GM10248 (cell line): ENCODE data around the gene KRT78.

ENCODE experiments used
- CTCF ChIA-PET: fragments of 300-600 bp; sonication (Branson Sonifier 250); formaldehyde crosslinking; extraction: SDS; loops from one replicate; lab custom pipeline; 2021; ENCODE audit warnings: antibody characterized with exemption; lab: Yijun Ruan, JAX
- POLR2A ChIA-PET: fragments of 350-650 bp; sonication (Branson Sonifier 250); formaldehyde crosslinking; extraction: SDS; loops from one replicate; lab custom pipeline; 2020; ENCODE audit warnings: antibody characterized with exemption; lab: Yijun Ruan, JAX
- DNase-seq: peaks from one replicate; pipeline ENCODE4 v3.0.0; 2012; ENCODE audit errors: extremely low spot score
- CTCF ChIP-seq: IDR thresholded peaks from 2 replicates; pipeline ENCODE4 v1.5.1; 2012; ENCODE audit warnings: mild to moderate bottlenecking, low read depth; ENCODE audit errors: extremely low read depth, missing control alignments, control extremely low read depth

Gene KRT78

GRCh38 chr12:52813885-52814709 is 34.7 kb downstream of the KRT78 start, which contains the start of gene KRT4:
Gene KRT4 (minus strand): TSS chr12:52814116. CDS start chr12:52814058, 58 bp downstream.
- DNase-seq, result no peak
- TF ChIP-seq CTCF, result no peak
- ChIA-PET CTCF (interaction anchor here (1.4 to 1.5 kb wide), 2 partner anchors 71 to 167 kb away, joined by 3 read pairs; no protein-coding TSS in a partner anchor), POLR2A (no interaction called here)

GRCh38 chr12:52813203-52813819 is 35.5 kb downstream of the KRT78 start:
- POLR2A ChIA-PET, result no interaction called here

GRCh38 chr12:52812749-52813148 is 36.0 kb downstream of the KRT78 start:
- no peak for TF ChIP-seq CTCF
- ChIA-PET CTCF (interaction anchor here (1.5 kb wide), 1 partner anchor 73 kb away, joined by 3 read pairs; no protein-coding TSS in a partner anchor), POLR2A (no interaction called here)
- no peak for DNase-seq

More at GRCh38 chr12:52813203-52813819, 35.5 kb downstream of the KRT78 start:
- no peak for DNase-seq
- TF ChIP-seq CTCF, result no peak
- CTCF ChIA-PET, result interaction anchor here (1.4 to 1.5 kb wide), 2 partner anchors 72 to 168 kb away, joined by 3 read pairs; no protein-coding TSS in a partner anchor

GRCh38 chr12:52812073-52812400 is 36.8 kb downstream of the KRT78 start:
- ChIA-PET POLR2A (no interaction called here), CTCF (no interaction called here)
- TF ChIP-seq CTCF, result no peak
- no peak for DNase-seq

DNA sequence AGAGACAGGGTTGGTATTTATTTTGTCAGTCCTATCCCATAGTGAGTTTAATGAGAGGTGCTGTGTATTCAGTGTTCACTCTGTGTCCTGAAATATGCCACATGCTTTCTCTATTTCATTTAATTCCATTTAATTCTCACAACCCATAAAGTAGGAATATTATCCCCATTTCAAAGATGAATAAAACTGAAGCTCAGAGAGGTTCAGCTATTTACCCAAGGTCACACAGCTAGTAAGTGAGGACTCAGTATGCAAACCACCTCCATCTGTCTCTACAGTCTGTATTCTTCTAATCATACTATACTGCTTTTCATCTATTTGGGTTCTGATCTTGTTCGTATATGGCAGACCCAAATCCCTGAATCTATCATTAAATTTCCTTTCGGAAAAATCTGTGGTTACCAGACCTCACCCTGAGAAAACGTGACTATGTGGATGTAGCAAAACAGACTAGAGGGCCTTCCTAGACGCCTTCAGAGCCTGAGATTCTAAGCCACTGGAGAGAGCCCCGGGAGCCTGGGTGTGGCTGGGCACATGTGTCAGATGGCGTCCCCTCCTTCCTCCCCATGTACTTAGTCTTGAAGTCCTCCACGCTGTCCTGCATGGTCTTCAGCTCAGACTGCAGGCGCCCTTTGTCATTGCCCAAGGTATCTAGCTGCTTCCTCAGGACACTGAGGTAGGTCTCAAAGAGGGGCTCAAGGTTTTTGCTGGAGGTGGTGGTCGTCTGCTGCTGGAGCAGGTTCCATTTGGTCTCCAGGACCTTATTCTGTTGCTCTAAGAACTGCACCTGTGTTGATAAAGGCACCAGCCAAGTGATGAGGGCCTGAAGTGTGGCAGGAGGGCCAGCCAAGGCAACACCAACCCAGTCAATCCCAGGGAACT is 37.4 kb downstream of the KRT78 start:
- ChIA-PET POLR2A (no interaction called here), CTCF (no interaction called here)
- no peak for DNase-seq
- no peak for TF ChIP-seq CTCF

GRCh38 chr12:52810554-52810953 is 38.2 kb downstream of the KRT78 start:
- no peak for DNase-seq
- CTCF ChIA-PET, result no interaction called here
- POLR2A ChIA-PET, result interaction anchor here (0.7 kb wide), 1 partner anchor 114 kb away, joined by 3 read pairs; no protein-coding TSS in a partner anchor
- TF ChIP-seq CTCF, result no peak
